Measurements from ENCODE around the gene MAN2A2.

MAN2A2 gene

DNA sequence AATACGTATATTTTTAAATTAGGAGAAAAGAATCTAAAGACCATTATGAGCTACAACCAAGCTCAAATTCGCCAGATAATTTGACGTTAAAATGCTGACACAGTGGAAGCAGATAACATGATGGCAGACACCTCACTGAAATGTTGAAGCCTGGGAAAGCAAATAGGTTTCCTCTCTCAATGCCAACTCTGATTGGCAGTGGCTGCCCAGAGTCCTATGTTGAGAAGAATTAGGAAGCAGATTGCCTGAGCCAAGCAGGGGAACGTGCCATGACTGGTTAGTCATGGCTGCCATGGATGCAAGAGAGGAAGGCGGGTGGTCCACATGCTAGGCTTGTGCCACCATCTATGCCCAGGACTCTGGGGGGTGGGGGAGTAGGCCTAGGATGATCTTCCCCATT lies 35.2 kb downstream of the MAN2A2 start:
- Histone ChIP-seq H4K20me1 (ENCODE audit: insufficient read depth, low read length) (no peaks in the 10 kb centered on the region), H3F3A (ENCODE audit: insufficient read depth, low read length) (no peaks in the 10 kb centered on the region), H3K9me3 (ENCODE audit: low read length) (no peaks in the 10 kb centered on the region), H3K4me2 (ENCODE audit: low read length) (no peak overlapping the region), H3K4me1 (ENCODE audit: insufficient read depth, low read length, severe bottlenecking) (peaks cover 26% of the 10 kb centered on the region), H3K4me3 (ENCODE audit: low read depth, low read length, poor library complexity, severe bottlenecking) (no peak overlapping the region), H3K9ac (ENCODE audit: low read length) (no peak overlapping the region), H3K36me3 (ENCODE audit: insufficient read depth, low read length) (peaks cover 49% of the 10 kb centered on the region), H3K27ac (ENCODE audit: low read depth, low read length, poor library complexity, severe bottlenecking) (no peak overlapping the region), H3K79me2 (ENCODE audit: insufficient read depth, low read length) (no peaks in the 10 kb centered on the region), H2AFZ (ENCODE audit: low read length) (no peak overlapping the region), H3K27me3 (ENCODE audit: insufficient read depth, low read length) (no peaks in the 10 kb centered on the region), H3K9me2 (ENCODE audit: low read depth, low read length) (no peaks in the 10 kb centered on the region)
- TF ChIP-seq CTCF (IDR thresholded peaks at IDR 0.05; ENCODE audit: low read length) = no peak
- no peak for TF ChIP-seq EZH2 (IDR thresholded peaks at IDR 0.05; ENCODE audit: borderline replicate concordance, low read length)

GRCh38 chr15:90939756-90940155 lies 36.7 kb downstream of the MAN2A2 start:
- no peaks in the 10 kb centered on the region for H3F3A ChIP-seq (ENCODE audit: insufficient read depth, low read length)
- H4K20me1 ChIP-seq (ENCODE audit: insufficient read depth, low read length) = no peaks in the 10 kb centered on the region
- H3K27ac ChIP-seq (ENCODE audit: low read depth, low read length, poor library complexity, severe bottlenecking) = no peak overlapping the region
- no peak for TF ChIP-seq EZH2 (IDR thresholded peaks at IDR 0.05; ENCODE audit: borderline replicate concordance, low read length)
- TF ChIP-seq CTCF (IDR thresholded peaks at IDR 0.05; ENCODE audit: low read length) = no peak
- no peaks in the 10 kb centered on the region for H3K9me3 ChIP-seq (ENCODE audit: low read length)
- no peak overlapping the region for H3K4me2 ChIP-seq (ENCODE audit: low read length)
- no peaks in the 10 kb centered on the region for H3K27me3 ChIP-seq (ENCODE audit: insufficient read depth, low read length)
- peaks cover 17% of the 10 kb centered on the region for H3K4me1 ChIP-seq (ENCODE audit: insufficient read depth, low read length, severe bottlenecking)
- H3K4me3 ChIP-seq (ENCODE audit: low read depth, low read length, poor library complexity, severe bottlenecking) = no peak overlapping the region
- H3K9ac ChIP-seq (ENCODE audit: low read length) = no peak overlapping the region
- H3K36me3 ChIP-seq (ENCODE audit: insufficient read depth, low read length) = peaks cover 60% of the 10 kb centered on the region
- no peaks in the 10 kb centered on the region for H3K79me2 ChIP-seq (ENCODE audit: insufficient read depth, low read length)
- H3K9me2 ChIP-seq (ENCODE audit: low read depth, low read length) = no peaks in the 10 kb centered on the region
- H2AFZ ChIP-seq (ENCODE audit: low read length) = no peak overlapping the region

DNA sequence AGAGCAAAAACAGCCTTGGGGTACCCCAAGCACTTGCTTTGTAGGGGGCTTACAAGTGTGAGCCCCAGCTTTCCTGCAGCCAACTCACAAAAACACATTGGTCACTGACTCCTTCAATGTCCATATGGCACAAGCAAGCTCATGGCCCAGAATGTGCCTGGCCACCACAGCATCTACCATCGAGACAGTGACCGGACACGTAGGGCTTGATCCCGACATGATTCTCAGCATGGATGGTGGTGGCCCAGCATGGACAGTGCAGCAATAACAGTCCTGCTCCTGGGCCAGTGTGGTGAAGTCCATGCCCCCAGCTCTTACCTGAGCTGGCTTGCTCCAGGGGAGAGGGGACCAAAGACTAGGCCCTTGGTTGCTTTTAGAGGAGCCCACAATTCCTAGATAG lies 37.9 kb downstream of the MAN2A2 start:
- Histone ChIP-seq H3K4me2 (ENCODE audit: low read length) (no peak overlapping the region), H3F3A (ENCODE audit: insufficient read depth, low read length) (no peaks in the 10 kb centered on the region), H3K27ac (ENCODE audit: low read depth, low read length, poor library complexity, severe bottlenecking) (no peak overlapping the region), H4K20me1 (ENCODE audit: insufficient read depth, low read length) (no peaks in the 10 kb centered on the region), H2AFZ (ENCODE audit: low read length) (no peak overlapping the region), H3K9me2 (ENCODE audit: low read depth, low read length) (no peaks in the 10 kb centered on the region), H3K36me3 (ENCODE audit: insufficient read depth, low read length) (peaks cover 65% of the 10 kb centered on the region), H3K79me2 (ENCODE audit: insufficient read depth, low read length) (no peaks in the 10 kb centered on the region), H3K27me3 (ENCODE audit: insufficient read depth, low read length) (no peaks in the 10 kb centered on the region), H3K4me1 (ENCODE audit: insufficient read depth, low read length, severe bottlenecking) (peaks cover 11% of the 10 kb centered on the region), H3K4me3 (ENCODE audit: low read depth, low read length, poor library complexity, severe bottlenecking) (no peak overlapping the region), H3K9me3 (ENCODE audit: low read length) (no peaks in the 10 kb centered on the region), H3K9ac (ENCODE audit: low read length) (no peak overlapping the region)
- TF ChIP-seq EZH2 (IDR thresholded peaks at IDR 0.05; ENCODE audit: borderline replicate concordance, low read length) = no peak
- no peak for TF ChIP-seq CTCF (IDR thresholded peaks at IDR 0.05; ENCODE audit: low read length)

Measured in OCI-LY1 (cell line).